ENCODE measurements around the gene SDK1. TPM values are rescaled to one million over a fixed set of nuclear protein-coding genes. Genes with fewer than 3 reads are reported as not detected.

The SDK1 gene
- total and polyA plus RNA-seq, 2 experiments from 2014 or later = 2.1 to 10.0 TPM

GRCh38 chr7:3461923-3462322, 160.9 kb downstream of the SDK1 start:
- Histone ChIP-seq H3K27ac (ENCODE audit: low read depth) (no peak overlapping the region), H3K4me3 (no peak overlapping the region), H3F3A (replicated peaks; ENCODE audit: low read depth) (no peaks in the 10 kb centered on the region), H2AFZ (no peak overlapping the region), H4K20me1 (replicated peaks; ENCODE audit: insufficient read depth) (no peaks in the 10 kb centered on the region), H3K4me2 (no peak overlapping the region), H3K79me2 (replicated peaks; ENCODE audit: insufficient read depth) (no peaks in the 10 kb centered on the region), H3K9me2 (ENCODE audit: insufficient read depth) (no peaks in the 10 kb centered on the region), H3K27me3 (ENCODE audit: insufficient read depth) (no peaks in the 10 kb centered on the region), H3K36me3 (ENCODE audit: insufficient read depth) (no peaks in the 10 kb centered on the region), H3K4me1 (ENCODE audit: insufficient read depth) (no peaks in the 10 kb centered on the region)
- Mint-ChIP-seq H3K27ac (no peak overlapping the region), H3K36me3 (ENCODE audit: low read depth) (no peaks in the 10 kb centered on the region), H3K9me3 (no peaks in the 10 kb centered on the region), H3K4me3 (no peak overlapping the region), H3K4me1 (peaks cover 2% of the 10 kb centered on the region; the same call in 2 of the 3 replicates), H3K27me3 (ENCODE audit: insufficient read depth, low read depth, poor library complexity) (no peaks in the 10 kb centered on the region)
- no peak for ATAC-seq
- no peak for DNase-seq (ENCODE audit: low spot score)
- no peak for TF ChIP-seq JUNB (IDR thresholded peaks at IDR 0.05; ENCODE audit: unreplicated experiment)
- TF ChIP-seq POLR2AphosphoS5 (IDR thresholded peaks at IDR 0.05; ENCODE audit: low read depth) = no peak
- TF ChIP-seq ZNF331 (CRISPR knock-in tag; IDR thresholded peaks at IDR 0.05; ENCODE audit: low read depth) = no peak
- no peak for TF ChIP-seq EZH2phosphoT487 (IDR thresholded peaks at IDR 0.05; ENCODE audit: unreplicated experiment)
- TF ChIP-seq CREB1 (CRISPR knock-in tag; IDR thresholded peaks at IDR 0.05; ENCODE audit: low read depth) = no peak
- no peak for TF ChIP-seq ZNF462 (CRISPR knock-in tag; IDR thresholded peaks at IDR 0.05)
- TF ChIP-seq NANOG (IDR thresholded peaks at IDR 0.05; ENCODE audit: borderline replicate concordance) = no peak
- no peak for TF ChIP-seq STAT1 (IDR thresholded peaks at IDR 0.05; ENCODE audit: unreplicated experiment)
- TF ChIP-seq ZNF114 (CRISPR knock-in tag; IDR thresholded peaks at IDR 0.05) = no peak

Data from GM23338 (cell line).